Calu3 (cell line): Measurements from ENCODE around the gene OPRM1. TPM values are rescaled to one million over a fixed set of nuclear protein-coding genes. Genes with fewer than 3 reads are reported as not detected.

Experiments used
- BruUV-seq: library from RNA; stranded (reverse); fragments of 400-500 nt; replicated peaks from 2 replicates; lab custom pipeline; 2021; lab: Mats Ljungman, UMichigan
- CTCF ChIA-PET: fragments of 300-600 bp; sonication (Branson Sonifier 250); formaldehyde crosslinking; loops from one replicate; lab custom pipeline; 2022; ENCODE audit warnings: antibody characterized with exemption; lab: Charles Lee
- DNase-seq: peaks from one replicate; pipeline ENCODE4 v3.0.0; 2022
- H3K27ac Mint-ChIP-seq: one replicate; pipeline ENCODE4 v1.8.0; 2022; ENCODE audit warnings: mixed read lengths; ENCODE audit not compliant: unreplicated experiment
- H3K27me3 Mint-ChIP-seq: one replicate; pipeline ENCODE4 v1.8.0; 2022; ENCODE audit warnings: mixed read lengths; ENCODE audit not compliant: unreplicated experiment
- H3K36me3 Mint-ChIP-seq: one replicate; pipeline ENCODE4 v1.8.0; 2022; ENCODE audit warnings: mild to moderate bottlenecking, moderate library complexity, mixed read lengths; ENCODE audit not compliant: insufficient read depth, unreplicated experiment
- H3K4me1 Mint-ChIP-seq: one replicate; pipeline ENCODE4 v1.8.0; 2022; ENCODE audit warnings: mild to moderate bottlenecking, low read depth, mixed read lengths; ENCODE audit not compliant: unreplicated experiment
- H3K4me3 Mint-ChIP-seq: one replicate; pipeline ENCODE4 v1.8.0; 2022; ENCODE audit warnings: mild to moderate bottlenecking, low read depth, moderate library complexity, mixed read lengths; ENCODE audit not compliant: unreplicated experiment
- H3K9me3 Mint-ChIP-seq: one replicate; pipeline ENCODE4 v1.8.0; 2022; ENCODE audit warnings: low read depth, mixed read lengths; ENCODE audit not compliant: unreplicated experiment
- CTCF ChIP-seq: fragments of 200-600 bp; IDR thresholded peaks from one replicate; pipeline ENCODE4 v1.8.0; 2022; ENCODE audit warnings: antibody characterized with exemption; ENCODE audit not compliant: unreplicated experiment
- intact Hi-C: fragments of 100-400 bp; cut with micrococcal nuclease; formaldehyde crosslinking; loops from one replicate; pipeline ENCODE4 v1.10.0; 2022; ENCODE audit not compliant: unreplicated experiment
- total RNA-seq: library from RNA; stranded (reverse); gene quantifications from 2 replicates; pipeline ENCODE4 v1.2.3, GENCODE V29; 2022

Gene OPRM1
- total RNA-seq, 1 experiment from 2014 or later, result not detected

- BruUV-seq, result no TSS peak
- no peak for DNase-seq
- CTCF ChIA-PET, result no interaction called here
- Mint-ChIP-seq H3K27ac (no peak overlapping the region), H3K4me1 (no peaks in the 10 kb centered on the region), H3K36me3 (no peaks in the 10 kb centered on the region), H3K9me3 (no peaks in the 10 kb centered on the region), H3K27me3 (no peaks in the 10 kb centered on the region), H3K4me3 (no peak overlapping the region)
- TF ChIP-seq CTCF, result no peak
- intact Hi-C loops, result no loop called here
Measured at GRCh38 chr6:154093231-154094044, 54.4 kb downstream of the OPRM1 start.

- BruUV-seq, result no TSS peak
- Mint-ChIP-seq H3K27ac (no peak overlapping the region), H3K4me1 (no peaks in the 10 kb centered on the region), H3K9me3 (no peaks in the 10 kb centered on the region), H3K4me3 (no peak overlapping the region), H3K36me3 (no peaks in the 10 kb centered on the region), H3K27me3 (no peaks in the 10 kb centered on the region)
- CTCF ChIA-PET, result no interaction called here
- no peak for TF ChIP-seq CTCF
- DNase-seq, result no peak
- intact Hi-C loops, result no loop called here
Measured at GRCh38 chr6:154095571-154095970, 56.5 kb downstream of the OPRM1 start.

- Mint-ChIP-seq H3K36me3 (no peaks in the 10 kb centered on the region), H3K27me3 (no peaks in the 10 kb centered on the region), H3K4me1 (no peaks in the 10 kb centered on the region), H3K27ac (no peak overlapping the region), H3K4me3 (no peak overlapping the region), H3K9me3 (no peaks in the 10 kb centered on the region)
- intact Hi-C loops, result no loop called here
- CTCF ChIA-PET, result no interaction called here
- TF ChIP-seq CTCF, result no peak
- no peak for DNase-seq
- no TSS peak for BruUV-seq
Measured at GRCh38 chr6:154096316-154096715, 57.3 kb downstream of the OPRM1 start.

- intact Hi-C loops, result no loop called here
- TF ChIP-seq CTCF, result no peak
- BruUV-seq, result no TSS peak
- CTCF ChIA-PET, result no interaction called here
- Mint-ChIP-seq H3K9me3 (no peaks in the 10 kb centered on the region), H3K4me3 (no peak overlapping the region), H3K4me1 (no peaks in the 10 kb centered on the region), H3K36me3 (no peaks in the 10 kb centered on the region), H3K27me3 (no peaks in the 10 kb centered on the region), H3K27ac (no peak overlapping the region)
- no peak for DNase-seq
Measured at GRCh38 chr6:154096834-154097233, 57.8 kb downstream of the OPRM1 start.
